Forelimb muscle (tissue), 1 donor: ENCODE data around the gene PLCB3. TPM values are rescaled to one million over a fixed set of nuclear protein-coding genes. Genes with fewer than 3 reads are reported as not detected.

Experiments
- DNase-seq: peaks from one replicate; pipeline ENCODE4 v3.0.0-alpha.2; 2013; ENCODE audit warnings: low read depth
- polyA plus RNA-seq: library from polyadenylated mRNA; unstranded; fragments of 120-200 nt; gene quantifications from one replicate; pipeline ENCODE4 v1.2.1, GENCODE V29; 2013; ENCODE audit not compliant: insufficient read length

The PLCB3 gene
- polyA plus RNA-seq, 1 donor = 9.7 TPM

- DNase-seq = no peak
Observed at GRCh38 chr11:64265176-64266160, 14.1 kb downstream of the PLCB3 start.

- DNase-seq = no peak
Observed at GRCh38 chr11:64266339-64266738, 15.0 kb downstream of the PLCB3 start.

GRCh38 chr11:64267207-64267945 lies 16.0 kb downstream of the PLCB3 start:
- no peak for DNase-seq

- DNase-seq = no peak
Observed at GRCh38 chr11:64268025-64268892, 16.9 kb downstream of the PLCB3 start.

GRCh38 chr11:64268893-64269539 lies 17.7 kb downstream of the PLCB3 start:
- no peak for DNase-seq

- peak; percentile 99 for DNase-seq
Observed at GRCh38 chr11:64269540-64270220, 18.4 kb downstream of the PLCB3 start.

GRCh38 chr11:64275031-64275800 lies 23.9 kb downstream of the PLCB3 start:
- DNase-seq = no peak

GRCh38 chr11:64275841-64276240 lies 24.5 kb downstream of the PLCB3 start:
- DNase-seq = no peak

GRCh38 chr11:64276653-64277431 lies 25.5 kb downstream of the PLCB3 start:
- no peak for DNase-seq

GRCh38 chr11:64278576-64279190 lies 27.4 kb downstream of the PLCB3 start:
- DNase-seq = no peak

GRCh38 chr11:64281957-64282770 lies 30.8 kb downstream of the PLCB3 start:
- DNase-seq = no peak

GRCh38 chr11:64283092-64283491 lies 31.8 kb downstream of the PLCB3 start:
- no peak for DNase-seq

GRCh38 chr11:64284048-64284961 lies 33.0 kb downstream of the PLCB3 start, which contains the start of gene BAD:
Gene BAD, minus strand, starts transcription at chr11:64284665. Its CDS starts 297 bp downstream, at chr11:64284368.
- DNase-seq = no peak

- DNase-seq = no peak
Observed at GRCh38 chr11:64284962-64285884, 33.9 kb downstream of the PLCB3 start, which contains the start of gene GPR137. Gene GPR137, plus strand, starts transcription at chr11:64285848. Its CDS starts 677 bp downstream, at chr11:64286525.
